Prostate gland (tissue), 2 donors: Measurements from ENCODE around the gene CENPP.

ENCODE experiments used
- POLR2A ChIP-seq: fragments of 450-650 bp; IDR thresholded peaks from one replicate; pipeline ENCODE4 v1.6.1; 2016; ENCODE audit warnings: antibody characterized with exemption, mild to moderate bottlenecking
- POLR2AphosphoS5 ChIP-seq: sonication (generic); formaldehyde crosslinking; IDR thresholded peaks from one replicate; pipeline ENCODE4 v1.6.1; 2017; ENCODE audit warnings: antibody characterized with exemption
- TF ChIP-seq, protein P1 (sequence below), 4 experiments: fragments of 200-600 bp in 2 of 4; fragments of 450-650 bp in 2 of 4; sonication (generic) in 2 of 4; IDR thresholded peaks; 1 replicate in 3 of 4; 2 replicates in 1 of 4; pipeline ENCODE4 v1.5.1; 2016 to 2019; ENCODE audit warnings: antibody characterized with exemption in 4 of 4, mild to moderate bottlenecking in 2 of 4, moderate library complexity in 2 of 4

DNA sequence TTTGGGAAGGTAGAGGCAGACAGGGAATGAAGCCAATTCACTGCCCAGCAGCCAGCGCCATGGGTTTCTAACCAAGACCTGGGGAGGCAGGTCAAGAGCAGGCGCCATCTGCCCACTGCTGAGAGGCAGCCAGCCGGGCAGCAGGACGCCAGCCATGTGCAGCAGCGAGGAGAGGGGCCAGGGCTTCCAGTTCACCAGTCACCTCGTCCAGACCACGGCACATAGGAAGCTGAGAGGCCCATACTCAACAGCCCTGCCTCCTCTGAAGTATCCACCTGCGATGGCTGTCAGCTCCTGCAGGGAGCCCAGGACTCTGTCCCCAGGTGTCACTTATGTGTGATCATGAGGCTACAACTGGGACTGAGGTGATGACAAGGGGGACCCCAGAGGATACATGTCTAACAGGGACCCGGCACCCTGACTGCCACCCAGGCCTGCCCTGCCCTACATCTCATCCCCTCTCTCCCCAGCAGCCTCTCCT, 314.1 kb downstream of the CENPP start:
- TF ChIP-seq, protein P1, sequence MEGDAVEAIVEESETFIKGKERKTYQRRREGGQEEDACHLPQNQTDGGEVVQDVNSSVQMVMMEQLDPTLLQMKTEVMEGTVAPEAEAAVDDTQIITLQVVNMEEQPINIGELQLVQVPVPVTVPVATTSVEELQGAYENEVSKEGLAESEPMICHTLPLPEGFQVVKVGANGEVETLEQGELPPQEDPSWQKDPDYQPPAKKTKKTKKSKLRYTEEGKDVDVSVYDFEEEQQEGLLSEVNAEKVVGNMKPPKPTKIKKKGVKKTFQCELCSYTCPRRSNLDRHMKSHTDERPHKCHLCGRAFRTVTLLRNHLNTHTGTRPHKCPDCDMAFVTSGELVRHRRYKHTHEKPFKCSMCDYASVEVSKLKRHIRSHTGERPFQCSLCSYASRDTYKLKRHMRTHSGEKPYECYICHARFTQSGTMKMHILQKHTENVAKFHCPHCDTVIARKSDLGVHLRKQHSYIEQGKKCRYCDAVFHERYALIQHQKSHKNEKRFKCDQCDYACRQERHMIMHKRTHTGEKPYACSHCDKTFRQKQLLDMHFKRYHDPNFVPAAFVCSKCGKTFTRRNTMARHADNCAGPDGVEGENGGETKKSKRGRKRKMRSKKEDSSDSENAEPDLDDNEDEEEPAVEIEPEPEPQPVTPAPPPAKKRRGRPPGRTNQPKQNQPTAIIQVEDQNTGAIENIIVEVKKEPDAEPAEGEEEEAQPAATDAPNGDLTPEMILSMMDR (IDR thresholded peaks at IDR 0.05) = no peak
- TF ChIP-seq POLR2AphosphoS5 (no peak), POLR2A (no peak)
